PFSK-1 (cell line): ENCODE data around the gene PYGO1.

Experiments used
- FOXP2 ChIP-seq: optimal IDR thresholded peaks from 2 replicates; pipeline ENCODE3; 2011; ENCODE audit warnings: borderline replicate concordance, control low read depth, inconsistent platforms; ENCODE audit not compliant: insufficient read depth; ENCODE audit errors: extremely low read length, extremely low read depth
- POLR2AphosphoS5 ChIP-seq: IDR thresholded peaks from 2 replicates; pipeline ENCODE4 v1.6.1; 2012; ENCODE audit warnings: low read depth, mild to moderate bottlenecking, control low read depth, low read length, moderate library complexity
- REST ChIP-seq, 2 experiments: IDR thresholded peaks; 2 replicates each; pipeline versions ENCODE4 v1.6.1 to v1.8.0; 2011 to 2012; ENCODE audit warnings: low read depth in 2 of 2, low read length in 2 of 2, control low read depth in 1 of 2, inconsistent platforms in 1 of 2, mild to moderate bottlenecking in 1 of 2, moderate library complexity in 1 of 2; ENCODE audit not compliant: insufficient read depth in 1 of 2

GRCh38 chr15:55515991-55516776, 72.0 kb downstream of the PYGO1 start:
- TF ChIP-seq POLR2AphosphoS5 = no peak
- no peak for TF ChIP-seq FOXP2
- no peak for TF ChIP-seq REST (IDR thresholded peaks at IDR 0.05; ENCODE audit: insufficient read depth in 1 of 2, low read depth in 2 of 2, low read length in 2 of 2)
